ENCODE measurements around the gene GAPDHS. TPM values are rescaled to one million over a fixed set of nuclear protein-coding genes. Genes with fewer than 3 reads are reported as not detected.

GAPDHS gene
- total and polyA plus RNA-seq, 2 of the 4 experiments (the other 2 are of a cell fraction), result not detected

DNA sequence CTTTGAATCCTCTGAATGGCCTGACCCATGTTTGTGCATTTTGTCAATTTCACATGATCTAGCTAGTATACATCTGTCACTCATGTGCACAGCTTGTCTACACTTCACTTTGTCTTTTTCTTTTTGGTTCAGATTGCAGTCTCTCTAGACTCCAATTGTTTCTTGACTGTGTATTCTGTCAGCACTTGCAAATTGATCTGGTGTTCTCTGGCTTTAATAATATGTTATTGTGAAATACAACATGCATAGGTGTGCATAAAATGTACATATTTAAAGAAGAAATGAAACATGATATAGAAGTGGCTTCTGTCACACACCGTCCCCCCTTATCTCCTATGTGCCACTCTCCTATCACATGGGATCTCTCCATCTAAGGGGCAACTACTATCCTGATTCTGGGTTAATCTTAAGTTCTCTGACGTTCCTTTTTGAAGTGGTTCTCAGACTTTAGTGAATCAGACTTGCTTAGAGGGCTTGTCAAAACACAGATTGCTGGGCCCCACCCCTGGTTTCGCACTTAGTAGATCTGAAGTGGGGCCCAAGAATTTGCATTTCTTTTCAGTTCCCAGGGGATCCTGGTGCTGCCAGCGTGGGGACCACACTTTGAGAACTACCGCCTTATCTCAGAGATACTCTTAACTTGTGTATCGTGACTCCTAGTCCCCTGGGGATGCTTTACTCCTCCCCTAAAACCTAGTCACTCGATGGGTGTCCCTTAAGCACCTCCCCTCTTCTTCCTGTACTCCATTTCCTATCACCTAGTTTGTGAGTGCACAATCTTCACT, 48.8 kb upstream of the GAPDHS start:
- intact Hi-C loops (cut with micrococcal nuclease), result no loop called here
- BruUV-seq (replicated peaks), result no TSS peak
- peaks cover 18% of the 10 kb centered on the region for H3K27me3 ChIP-seq (ENCODE audit: control insufficient read depth, insufficient read depth, low read length)
- POLR2A ChIA-PET (ENCODE audit: unreplicated experiment), result no interaction called here
- H3K4me2 ChIP-seq (ENCODE audit: low read depth, low read length), result no peak overlapping the region
- H2AK9ac ChIP-seq (replicated peaks; ENCODE audit: low read depth, low read length, poor library complexity), result no peak overlapping the region
- dilution Hi-C loops (cut with HindIII; ENCODE audit: low sequenced_read_pairs, unreplicated experiment), result no loop called here
- no peak overlapping the region for H2BK120ac ChIP-seq (ENCODE audit: low read depth, low read length)
- no peak overlapping the region for H4K5ac ChIP-seq (ENCODE audit: low read depth, low read length)
- no peaks in the 10 kb centered on the region for H4K20me1 ChIP-seq (ENCODE audit: insufficient read depth, low read length)
- H2AK5ac ChIP-seq (ENCODE audit: low read depth, low read length), result no peak overlapping the region
- no peaks in the 10 kb centered on the region for H3K36me3 ChIP-seq (ENCODE audit: control insufficient read depth, insufficient read depth, low read length)
- no peak overlapping the region for H3K23ac ChIP-seq (ENCODE audit: low read depth, low read length)
- H4K8ac ChIP-seq (ENCODE audit: low read depth in 2 of 2, low read length in 2 of 2), result no peak overlapping the region
- DNase-seq (no peak), ATAC-seq (ENCODE audit: low read depth) (no peak)
- WGBS, 2 experiments (ENCODE audit: extremely low coverage in 2 of 2, insufficient read length in 1 of 2), result 86% methylated on average over 1 of the region's 7 CpGs; no CpG with 5 or more reads in 1 of the 2 experiments
- H3K18ac ChIP-seq (ENCODE audit: low read depth, low read length), result no peak overlapping the region
- no peak overlapping the region for H2AFZ ChIP-seq (replicated peaks; ENCODE audit: low read length, poor library complexity)
- in situ Hi-C loops (cut with MboI; ENCODE audit: low sequenced_read_pairs), result no loop called here
- H3K9me3 ChIP-seq (ENCODE audit: control insufficient read depth, insufficient read depth, low read length), result no peaks in the 10 kb centered on the region
- H2BK5ac ChIP-seq (ENCODE audit: low read depth, low read length, poor library complexity, severe bottlenecking), result no peak overlapping the region
- H3K4ac ChIP-seq (ENCODE audit: low read depth, low read length), result no peak overlapping the region
- CTCF ChIA-PET, result no interaction called here
- H3K9me1 ChIP-seq (ENCODE audit: insufficient read depth, low read length), result no peaks in the 10 kb centered on the region
- no peaks in the 10 kb centered on the region for H3K79me1 ChIP-seq (ENCODE audit: low read depth in 1 of 2, low read length in 2 of 2)
- no peak overlapping the region for H3K9ac ChIP-seq (ENCODE audit: low read depth, low read length)
- H3K27ac ChIP-seq (ENCODE audit: insufficient read depth, low read length), result no peak overlapping the region
- H2BK20ac ChIP-seq (ENCODE audit: low read depth, low read length), result no peak overlapping the region
- no peak overlapping the region for H3K14ac ChIP-seq (replicated peaks; ENCODE audit: low read depth, low read length)
- H4K91ac ChIP-seq (ENCODE audit: insufficient read depth, low read depth, low read length), result no peak overlapping the region
- TF ChIP-seq FOS (IDR thresholded peaks at IDR 0.05; ENCODE audit: low read depth, low read length), result no peak
- TF ChIP-seq MAFK (IDR thresholded peaks at IDR 0.05; ENCODE audit: low read depth, low read length), result no peak
- no peak for TF ChIP-seq CEBPB (IDR thresholded peaks at IDR 0.05; ENCODE audit: low read depth, low read length)
- no peak for TF ChIP-seq POLR2A (IDR thresholded peaks at IDR 0.05; ENCODE audit: low read depth, low read length)
- TF ChIP-seq MAZ (IDR thresholded peaks at IDR 0.05; ENCODE audit: borderline replicate concordance, low read depth, low read length), result no peak
- no peak for TF ChIP-seq NFE2L2 (IDR thresholded peaks at IDR 0.05; ENCODE audit: low read depth, low read length)
- TF ChIP-seq BHLHE40 (IDR thresholded peaks at IDR 0.05; ENCODE audit: low read depth, low read length), result no peak
- TF ChIP-seq CHD1 (IDR thresholded peaks at IDR 0.05; ENCODE audit: low read depth, low read length), result no peak
- TF ChIP-seq, protein P1, sequence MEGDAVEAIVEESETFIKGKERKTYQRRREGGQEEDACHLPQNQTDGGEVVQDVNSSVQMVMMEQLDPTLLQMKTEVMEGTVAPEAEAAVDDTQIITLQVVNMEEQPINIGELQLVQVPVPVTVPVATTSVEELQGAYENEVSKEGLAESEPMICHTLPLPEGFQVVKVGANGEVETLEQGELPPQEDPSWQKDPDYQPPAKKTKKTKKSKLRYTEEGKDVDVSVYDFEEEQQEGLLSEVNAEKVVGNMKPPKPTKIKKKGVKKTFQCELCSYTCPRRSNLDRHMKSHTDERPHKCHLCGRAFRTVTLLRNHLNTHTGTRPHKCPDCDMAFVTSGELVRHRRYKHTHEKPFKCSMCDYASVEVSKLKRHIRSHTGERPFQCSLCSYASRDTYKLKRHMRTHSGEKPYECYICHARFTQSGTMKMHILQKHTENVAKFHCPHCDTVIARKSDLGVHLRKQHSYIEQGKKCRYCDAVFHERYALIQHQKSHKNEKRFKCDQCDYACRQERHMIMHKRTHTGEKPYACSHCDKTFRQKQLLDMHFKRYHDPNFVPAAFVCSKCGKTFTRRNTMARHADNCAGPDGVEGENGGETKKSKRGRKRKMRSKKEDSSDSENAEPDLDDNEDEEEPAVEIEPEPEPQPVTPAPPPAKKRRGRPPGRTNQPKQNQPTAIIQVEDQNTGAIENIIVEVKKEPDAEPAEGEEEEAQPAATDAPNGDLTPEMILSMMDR (conservative IDR thresholded peaks at IDR 0.05; ENCODE audit: low read depth, low read length), result no peak
- TF ChIP-seq RAD21 (IDR thresholded peaks at IDR 0.05; ENCODE audit: low read length), result no peak
- no peak for TF ChIP-seq MXI1 (IDR thresholded peaks at IDR 0.05; ENCODE audit: borderline replicate concordance, low read depth, low read length)
- TF ChIP-seq, protein P2, sequence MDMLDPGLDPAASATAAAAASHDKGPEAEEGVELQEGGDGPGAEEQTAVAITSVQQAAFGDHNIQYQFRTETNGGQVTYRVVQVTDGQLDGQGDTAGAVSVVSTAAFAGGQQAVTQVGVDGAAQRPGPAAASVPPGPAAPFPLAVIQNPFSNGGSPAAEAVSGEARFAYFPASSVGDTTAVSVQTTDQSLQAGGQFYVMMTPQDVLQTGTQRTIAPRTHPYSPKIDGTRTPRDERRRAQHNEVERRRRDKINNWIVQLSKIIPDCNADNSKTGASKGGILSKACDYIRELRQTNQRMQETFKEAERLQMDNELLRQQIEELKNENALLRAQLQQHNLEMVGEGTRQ (IDR thresholded peaks at IDR 0.05; ENCODE audit: low read depth, low read length), result no peak
- no peak for TF ChIP-seq RCOR1 (IDR thresholded peaks at IDR 0.05; ENCODE audit: insufficient replicate concordance, low read length)
- TF ChIP-seq RFX5 (IDR thresholded peaks at IDR 0.05; ENCODE audit: low read depth, low read length), result no peak
- TF ChIP-seq, protein P3, sequence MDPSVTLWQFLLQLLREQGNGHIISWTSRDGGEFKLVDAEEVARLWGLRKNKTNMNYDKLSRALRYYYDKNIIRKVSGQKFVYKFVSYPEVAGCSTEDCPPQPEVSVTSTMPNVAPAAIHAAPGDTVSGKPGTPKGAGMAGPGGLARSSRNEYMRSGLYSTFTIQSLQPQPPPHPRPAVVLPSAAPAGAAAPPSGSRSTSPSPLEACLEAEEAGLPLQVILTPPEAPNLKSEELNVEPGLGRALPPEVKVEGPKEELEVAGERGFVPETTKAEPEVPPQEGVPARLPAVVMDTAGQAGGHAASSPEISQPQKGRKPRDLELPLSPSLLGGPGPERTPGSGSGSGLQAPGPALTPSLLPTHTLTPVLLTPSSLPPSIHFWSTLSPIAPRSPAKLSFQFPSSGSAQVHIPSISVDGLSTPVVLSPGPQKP (IDR thresholded peaks at IDR 0.05; ENCODE audit: borderline replicate concordance, low read depth, low read length), result no peak
- TF ChIP-seq SMC3 (IDR thresholded peaks at IDR 0.05; ENCODE audit: low read depth, low read length), result no peak
- H3K4me1 ChIP-seq (ENCODE audit: control insufficient read depth, insufficient read depth, low read length), result no peaks in the 10 kb centered on the region
- no peak overlapping the region for H2BK15ac ChIP-seq (ENCODE audit: low read depth, low read length)
- H3K56ac ChIP-seq (ENCODE audit: extremely low read depth, insufficient read depth, low read length), result no peak overlapping the region
- no peak overlapping the region for H3K4me3 ChIP-seq (ENCODE audit: insufficient read depth, low read depth, low read length)
